GM12878 (cell line): ENCODE measurements around the gene POTEG.
"Not testable (repeated sequence)": the region's sequence is repeated elsewhere in the genome, so short reads cannot be mapped to it uniquely, and the experiment has no call there.

Experiments
- BACH1 ChIP-seq: fragments of 450-650 bp; IDR thresholded peaks from 2 replicates; pipeline ENCODE4 v1.6.1; 2017; ENCODE audit warnings: mild to moderate bottlenecking, borderline replicate concordance
- BCLAF1 ChIP-seq: fragments of 450-650 bp; IDR thresholded peaks from 2 replicates; pipeline ENCODE4 v1.6.1; 2017; ENCODE audit warnings: antibody characterized with exemption, mild to moderate bottlenecking, moderate library complexity
- CREB1 ChIP-seq: IDR thresholded peaks from 2 replicates; pipeline ENCODE4 v1.6.1; 2012; ENCODE audit warnings: low read depth, mild to moderate bottlenecking, inconsistent platforms
- CTCF ChIP-seq, 3 experiments: IDR thresholded peaks in 2 of 3; conservative IDR thresholded peaks in 1 of 3; 2 replicates each; pipeline ENCODE4 v1.5.1; 2011; ENCODE audit warnings: low read depth in 3 of 3, low read length in 3 of 3, mild to moderate bottlenecking in 3 of 3, control low read depth in 2 of 3, moderate library complexity in 2 of 3, inconsistent platforms in 1 of 3, mixed read lengths in 1 of 3; ENCODE audit not compliant: control insufficient read depth in 2 of 3, insufficient read depth in 1 of 3; ENCODE audit errors: extremely low read depth in 1 of 3
- KDM1A ChIP-seq: fragments of 200-600 bp; sonication (generic); IDR thresholded peaks from 2 replicates; pipeline ENCODE4 v1.6.1; 2016; ENCODE audit warnings: borderline replicate concordance
- PKNOX1 ChIP-seq: fragments of 450-650 bp; IDR thresholded peaks from 2 replicates; pipeline ENCODE4 v1.6.1; 2016; ENCODE audit warnings: mild to moderate bottlenecking
- POLR2A ChIP-seq: IDR thresholded peaks from 2 replicates; pipeline ENCODE4 v1.6.1; 2011; ENCODE audit warnings: low read depth, mild to moderate bottlenecking, low read length
- POLR2AphosphoS5 ChIP-seq: IDR thresholded peaks from 2 replicates; pipeline ENCODE4 v1.6.1; 2011; ENCODE audit warnings: mild to moderate bottlenecking, low read length, inconsistent platforms
- RAD21 ChIP-seq: IDR thresholded peaks from 2 replicates; pipeline ENCODE4 v1.6.1; 2011; ENCODE audit warnings: mild to moderate bottlenecking, low read depth, low read length, moderate library complexity; ENCODE audit not compliant: insufficient read depth
- RCOR1 ChIP-seq: conservative IDR thresholded peaks from 2 replicates; pipeline ENCODE4 v1.6.1; 2012; ENCODE audit warnings: low read depth, low read length, improper control_type of control experiment
- USF1 ChIP-seq: IDR thresholded peaks from 2 replicates; pipeline ENCODE4 v1.6.1; 2011; ENCODE audit warnings: borderline replicate concordance, low read depth, mild to moderate bottlenecking, moderate library complexity, mixed read lengths, low read length; ENCODE audit not compliant: insufficient read depth; ENCODE audit errors: extremely low read length
- YY1 ChIP-seq: IDR thresholded peaks from 2 replicates; pipeline ENCODE4 v1.6.1; 2011; ENCODE audit warnings: low read depth, mild to moderate bottlenecking, low read length

- TF ChIP-seq CTCF (IDR thresholded peaks at IDR 0.05 in 2 of 3, conservative IDR thresholded peaks at IDR 0.05 in 1 of 3; ENCODE audit: control insufficient read depth in 2 of 3, extremely low read depth in 1 of 3, insufficient read depth in 1 of 3, low read depth in 3 of 3, low read length in 3 of 3); USF1; YY1; RCOR1; POLR2A; PKNOX1; POLR2AphosphoS5; CREB1; BCLAF1; RAD21; BACH1; KDM1A: not testable (repeated sequence)
These were observed 43.9 kb downstream of the POTEG start for GRCh38 chr14:19390230-19390629.
